ENCODE results near the gene SMAD4. TPM values are rescaled to one million over a fixed set of nuclear protein-coding genes. Genes with fewer than 3 reads are reported as not detected.

Gene SMAD4
- total and polyA plus RNA-seq, 2 experiments from 2014 or later = 41.9 to 103 TPM

GRCh38 chr18:51088410-51088809 is 58.4 kb downstream of the SMAD4 start (continued):
- TF ChIP-seq CTCF (conservative IDR thresholded peaks at IDR 0.05; ENCODE audit: low read depth in 2 of 2) (no peak), ZNF331 (CRISPR knock-in tag; IDR thresholded peaks at IDR 0.05; ENCODE audit: low read depth) (no peak), EZH2 (IDR thresholded peaks at IDR 0.05; ENCODE audit: low read depth, unreplicated experiment) (no peak), NANOG (IDR thresholded peaks at IDR 0.05; ENCODE audit: borderline replicate concordance) (no peak), STAT1 (IDR thresholded peaks at IDR 0.05; ENCODE audit: unreplicated experiment) (no peak), EZH2phosphoT487 (IDR thresholded peaks at IDR 0.05; ENCODE audit: unreplicated experiment) (no peak)
- TF ChIP-seq, protein P1, sequence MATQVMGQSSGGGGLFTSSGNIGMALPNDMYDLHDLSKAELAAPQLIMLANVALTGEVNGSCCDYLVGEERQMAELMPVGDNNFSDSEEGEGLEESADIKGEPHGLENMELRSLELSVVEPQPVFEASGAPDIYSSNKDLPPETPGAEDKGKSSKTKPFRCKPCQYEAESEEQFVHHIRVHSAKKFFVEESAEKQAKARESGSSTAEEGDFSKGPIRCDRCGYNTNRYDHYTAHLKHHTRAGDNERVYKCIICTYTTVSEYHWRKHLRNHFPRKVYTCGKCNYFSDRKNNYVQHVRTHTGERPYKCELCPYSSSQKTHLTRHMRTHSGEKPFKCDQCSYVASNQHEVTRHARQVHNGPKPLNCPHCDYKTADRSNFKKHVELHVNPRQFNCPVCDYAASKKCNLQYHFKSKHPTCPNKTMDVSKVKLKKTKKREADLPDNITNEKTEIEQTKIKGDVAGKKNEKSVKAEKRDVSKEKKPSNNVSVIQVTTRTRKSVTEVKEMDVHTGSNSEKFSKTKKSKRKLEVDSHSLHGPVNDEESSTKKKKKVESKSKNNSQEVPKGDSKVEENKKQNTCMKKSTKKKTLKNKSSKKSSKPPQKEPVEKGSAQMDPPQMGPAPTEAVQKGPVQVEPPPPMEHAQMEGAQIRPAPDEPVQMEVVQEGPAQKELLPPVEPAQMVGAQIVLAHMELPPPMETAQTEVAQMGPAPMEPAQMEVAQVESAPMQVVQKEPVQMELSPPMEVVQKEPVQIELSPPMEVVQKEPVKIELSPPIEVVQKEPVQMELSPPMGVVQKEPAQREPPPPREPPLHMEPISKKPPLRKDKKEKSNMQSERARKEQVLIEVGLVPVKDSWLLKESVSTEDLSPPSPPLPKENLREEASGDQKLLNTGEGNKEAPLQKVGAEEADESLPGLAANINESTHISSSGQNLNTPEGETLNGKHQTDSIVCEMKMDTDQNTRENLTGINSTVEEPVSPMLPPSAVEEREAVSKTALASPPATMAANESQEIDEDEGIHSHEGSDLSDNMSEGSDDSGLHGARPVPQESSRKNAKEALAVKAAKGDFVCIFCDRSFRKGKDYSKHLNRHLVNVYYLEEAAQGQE (IDR thresholded peaks at IDR 0.05; ENCODE audit: unreplicated experiment) = no peak

GRCh38 chr18:51089691-51090090 is 59.7 kb downstream of the SMAD4 start:
- Histone ChIP-seq H3K79me2 (replicated peaks; ENCODE audit: insufficient read depth) (no peaks in the 10 kb centered on the region), H3K27me3 (ENCODE audit: insufficient read depth) (no peaks in the 10 kb centered on the region), H3K9me2 (ENCODE audit: insufficient read depth) (no peaks in the 10 kb centered on the region), H3K4me2 (no peak overlapping the region), H3F3A (replicated peaks; ENCODE audit: low read depth) (no peaks in the 10 kb centered on the region), H3K36me3 (ENCODE audit: insufficient read depth) (peaks cover 10% of the 10 kb centered on the region; the same call in 1 of the 2 replicates), H3K4me3 (no peak overlapping the region), H4K20me1 (replicated peaks; ENCODE audit: insufficient read depth) (no peaks in the 10 kb centered on the region), H3K4me1 (ENCODE audit: insufficient read depth) (no peaks in the 10 kb centered on the region), H2AFZ (no peak overlapping the region), H3K27ac (ENCODE audit: low read depth) (no peak overlapping the region)
- no peaks in the 10 kb centered on the region for H3K27me3 Mint-ChIP-seq (ENCODE audit: insufficient read depth, low read depth, poor library complexity)
- H3K9me3 Mint-ChIP-seq = peaks cover 30% of the 10 kb centered on the region
- H3K4me1 Mint-ChIP-seq = no peaks in the 10 kb centered on the region
- DNase-seq (ENCODE audit: low spot score) = no peak
- no peak overlapping the region for H3K4me3 Mint-ChIP-seq
- no peak for ATAC-seq
- H3K36me3 Mint-ChIP-seq (ENCODE audit: low read depth) = peaks cover 49% of the 10 kb centered on the region
- no peak overlapping the region for H3K27ac Mint-ChIP-seq
- TF ChIP-seq ZNF114 (CRISPR knock-in tag; IDR thresholded peaks at IDR 0.05) = no peak
- no peak for TF ChIP-seq CREB1 (CRISPR knock-in tag; IDR thresholded peaks at IDR 0.05; ENCODE audit: low read depth)
- TF ChIP-seq EZH2 (IDR thresholded peaks at IDR 0.05; ENCODE audit: low read depth, unreplicated experiment) = no peak
- no peak for TF ChIP-seq ZNF331 (CRISPR knock-in tag; IDR thresholded peaks at IDR 0.05; ENCODE audit: low read depth)
- no peak for TF ChIP-seq STAT1 (IDR thresholded peaks at IDR 0.05; ENCODE audit: unreplicated experiment)
- TF ChIP-seq POLR2AphosphoS5 (IDR thresholded peaks at IDR 0.05; ENCODE audit: low read depth) = no peak
- TF ChIP-seq, protein P1 (IDR thresholded peaks at IDR 0.05; ENCODE audit: unreplicated experiment) = no peak
